ENCODE results near the gene FUT4. TPM values are rescaled to one million over a fixed set of nuclear protein-coding genes. Genes with fewer than 3 reads are reported as not detected.

FUT4 gene
- total RNA-seq, 1 donor from 2014 or later = 6.0 TPM

DNA sequence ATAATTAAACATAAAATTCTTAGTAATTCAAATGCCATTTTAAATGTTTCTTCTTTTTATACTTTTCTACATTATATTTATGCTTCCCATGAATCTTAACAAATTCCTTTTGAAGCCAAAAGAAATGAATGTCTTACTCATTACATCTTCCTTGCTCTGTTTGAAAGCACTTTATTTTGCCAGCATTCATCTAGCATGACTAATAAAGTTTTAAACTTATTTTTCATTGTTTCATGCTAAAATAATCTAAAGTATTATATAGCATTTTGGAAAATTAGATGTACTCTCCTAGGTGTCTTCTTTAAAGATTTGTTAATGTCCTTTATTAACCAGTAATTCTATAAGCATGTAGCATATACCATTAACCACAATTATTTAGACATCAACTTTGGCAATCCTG, 13.7 kb downstream of the FUT4 start:
- DNase-seq (no peak), ATAC-seq (no peak)
- no peak for TF ChIP-seq CTCF (IDR thresholded peaks at IDR 0.05)
- Histone ChIP-seq H3K9me3 (no peaks in the 10 kb centered on the region), H3K4me1 (no peaks in the 10 kb centered on the region), H3K36me3 (no peaks in the 10 kb centered on the region), H3K27ac (no peak overlapping the region), H3K27me3 (no peaks in the 10 kb centered on the region), H3K4me3 (no peak overlapping the region)
- intact Hi-C loops (cut with DNase I) = no loop called here

DNA sequence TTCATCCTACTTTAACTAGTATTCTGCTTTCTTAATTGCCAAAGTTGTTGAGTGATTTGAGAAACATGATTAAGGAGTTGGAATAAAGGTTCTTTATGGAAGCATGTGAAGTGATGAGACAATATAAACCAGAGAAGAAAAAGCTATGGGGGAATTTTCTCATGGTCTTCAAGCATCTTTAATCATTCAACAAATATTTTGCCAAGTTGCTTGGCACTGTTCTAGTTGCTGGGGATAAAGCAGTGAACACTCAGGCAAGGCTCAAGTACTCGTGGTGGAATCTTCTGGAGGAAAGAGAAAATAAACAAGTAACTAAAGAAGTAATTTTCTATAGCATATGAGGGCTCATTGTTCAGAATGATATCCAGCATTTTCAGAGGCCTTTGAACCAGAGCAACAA, 14.3 kb downstream of the FUT4 start:
- Histone ChIP-seq H3K4me1 (no peaks in the 10 kb centered on the region), H3K9me3 (no peaks in the 10 kb centered on the region), H3K27me3 (no peaks in the 10 kb centered on the region), H3K36me3 (no peaks in the 10 kb centered on the region), H3K4me3 (no peak overlapping the region), H3K27ac (no peak overlapping the region)
- intact Hi-C loops (cut with DNase I) = no loop called here
- DNase-seq (no peak), ATAC-seq (no peak)
- TF ChIP-seq CTCF (IDR thresholded peaks at IDR 0.05) = no peak

- ATAC-seq (peak; percentile 61), DNase-seq (no peak)
- intact Hi-C loops (cut with DNase I) = no loop called here
- Histone ChIP-seq H3K36me3 (no peaks in the 10 kb centered on the region), H3K4me3 (no peak overlapping the region), H3K27me3 (no peaks in the 10 kb centered on the region), H3K27ac (no peak overlapping the region), H3K4me1 (no peaks in the 10 kb centered on the region), H3K9me3 (no peaks in the 10 kb centered on the region)
- TF ChIP-seq CTCF (IDR thresholded peaks at IDR 0.05) = no peak
These were observed 14.7 kb downstream of the FUT4 start for GRCh38 chr11:94558468-94558867.

GRCh38 chr11:94558932-94559331, 15.2 kb downstream of the FUT4 start:
- TF ChIP-seq CTCF (IDR thresholded peaks at IDR 0.05) = no peak
- H3K36me3 ChIP-seq = no peaks in the 10 kb centered on the region
- no peak for ATAC-seq
- H3K27ac ChIP-seq = no peak overlapping the region
- no peak overlapping the region for H3K4me3 ChIP-seq
- H3K4me1 ChIP-seq = no peaks in the 10 kb centered on the region
- H3K9me3 ChIP-seq = no peaks in the 10 kb centered on the region
- no peaks in the 10 kb centered on the region for H3K27me3 ChIP-seq
- intact Hi-C loops (cut with DNase I) = no loop called here
- DNase-seq = no peak

- ATAC-seq = no peak
- no peaks in the 10 kb centered on the region for H3K9me3 ChIP-seq
- no peaks in the 10 kb centered on the region for H3K36me3 ChIP-seq
- no peaks in the 10 kb centered on the region for H3K27me3 ChIP-seq
- H3K4me1 ChIP-seq = no peaks in the 10 kb centered on the region
- H3K4me3 ChIP-seq = no peak overlapping the region
- intact Hi-C loops (cut with DNase I) = no loop called here
- no peak for TF ChIP-seq CTCF (IDR thresholded peaks at IDR 0.05)
- H3K27ac ChIP-seq = no peak overlapping the region
- no peak for DNase-seq
These were observed 15.6 kb downstream of the FUT4 start for GRCh38 chr11:94559361-94559760.

DNA sequence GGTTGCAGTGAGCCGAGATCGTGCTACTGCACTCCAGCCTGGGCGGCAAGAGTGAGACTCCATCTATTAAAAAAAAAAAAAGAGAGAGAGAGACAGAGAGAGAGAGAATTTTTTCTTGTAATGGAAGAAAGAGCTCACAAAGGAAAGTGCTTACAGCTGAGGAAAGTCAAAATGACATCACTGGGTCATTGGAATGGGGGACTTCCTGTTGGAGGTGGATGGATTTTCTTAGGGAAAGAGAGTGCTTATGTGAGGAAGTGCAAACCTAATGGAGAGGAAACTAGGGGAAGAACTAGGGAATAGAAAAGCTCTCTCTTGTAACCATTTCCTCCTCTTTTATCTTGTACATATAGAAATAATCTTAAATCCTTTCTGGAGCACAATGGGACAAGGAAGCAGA, 17.1 kb downstream of the FUT4 start:
- Histone ChIP-seq H3K4me1 (no peaks in the 10 kb centered on the region), H3K27me3 (no peaks in the 10 kb centered on the region), H3K27ac (no peak overlapping the region), H3K4me3 (no peak overlapping the region), H3K36me3 (no peaks in the 10 kb centered on the region), H3K9me3 (no peaks in the 10 kb centered on the region)
- DNase-seq = no peak
- TF ChIP-seq CTCF (IDR thresholded peaks at IDR 0.05) = no peak
- ATAC-seq = no peak
- intact Hi-C loops (cut with DNase I) = no loop called here

Measured in upper lobe of right lung (tissue), 1 donor.